Neural progenitor cell (in vitro differentiated cells): Measurements from ENCODE around the gene SIRT6. TPM values are rescaled to one million over a fixed set of nuclear protein-coding genes. Genes with fewer than 3 reads are reported as not detected.

Experiments used
- DNase-seq: peaks from one replicate; pipeline ENCODE4 v3.0.0-alpha.2; 2016; ENCODE audit warnings: low spot score
- H2AFZ ChIP-seq: fragments of 200-600 bp; sonication (generic); replicated peaks from 2 replicates; pipeline ENCODE4 v1.6.1; 2016; ENCODE audit warnings: antibody characterized with exemption
- H3F3A ChIP-seq: fragments of 200-600 bp; sonication (generic); 2 replicates; pipeline ENCODE4 v1.6.1; 2016; ENCODE audit warnings: antibody characterized with exemption, low read depth
- H3K27ac ChIP-seq: fragments of 200-600 bp; sonication (generic); 2 replicates; pipeline ENCODE4 v1.5.1; 2016; ENCODE audit warnings: mild to moderate bottlenecking
- H3K27me3 ChIP-seq: fragments of 200-600 bp; sonication (generic); 2 replicates; pipeline ENCODE4 v1.6.1; 2016; ENCODE audit warnings: mild to moderate bottlenecking, moderate library complexity
- H3K36me3 ChIP-seq: fragments of 200-600 bp; sonication (generic); 2 replicates; pipeline ENCODE4 v1.5.1; 2016
- H3K4me1 ChIP-seq: fragments of 200-600 bp; sonication (generic); 2 replicates; pipeline ENCODE4 v1.6.1; 2016; ENCODE audit warnings: mixed run types
- H3K4me2 ChIP-seq: fragments of 200-600 bp; sonication (generic); 2 replicates; pipeline ENCODE4 v1.6.1; 2016
- H3K4me3 ChIP-seq: fragments of 200-600 bp; sonication (generic); 2 replicates; pipeline ENCODE4 v1.5.1; 2016
- H3K79me2 ChIP-seq: fragments of 200-600 bp; sonication (generic); 2 replicates; pipeline ENCODE4 v1.6.1; 2016; ENCODE audit warnings: low read depth
- H3K9ac ChIP-seq: fragments of 200-600 bp; sonication (generic); 2 replicates; pipeline ENCODE4 v1.6.1; 2016
- H3K9me3 ChIP-seq: fragments of 200-600 bp; sonication (generic); 2 replicates; pipeline ENCODE4 v1.5.1; 2016; ENCODE audit warnings: low read depth
- H4K20me1 ChIP-seq: fragments of 200-600 bp; sonication (generic); 2 replicates; pipeline ENCODE4 v1.6.1; 2016; ENCODE audit warnings: low read depth
- H3K27ac Mint-ChIP-seq: 3 replicates; pipeline ENCODE4 v1.8.0; 2021; ENCODE audit warnings: mixed read lengths
- H3K27me3 Mint-ChIP-seq: 2 replicates; pipeline ENCODE4 v1.8.0; 2022; ENCODE audit warnings: low read depth, mild to moderate bottlenecking, inconsistent platforms, moderate library complexity, mixed read lengths; ENCODE audit not compliant: insufficient read depth
- H3K36me3 Mint-ChIP-seq: 3 replicates; pipeline ENCODE4 v1.8.0; 2021; ENCODE audit warnings: mixed read lengths
- H3K4me1 Mint-ChIP-seq: 3 replicates; pipeline ENCODE4 v1.8.0; 2021; ENCODE audit warnings: mixed read lengths
- H3K4me3 Mint-ChIP-seq: 3 replicates; pipeline ENCODE4 v1.8.0; 2021; ENCODE audit warnings: mild to moderate bottlenecking, moderate library complexity, mixed read lengths
- H3K9me3 Mint-ChIP-seq: 3 replicates; pipeline ENCODE4 v1.8.0; 2020; ENCODE audit warnings: mixed read lengths
- EZH2 ChIP-seq: fragments of 200-600 bp; sonication (generic); IDR thresholded peaks from 2 replicates; pipeline ENCODE4 v1.6.1; 2017; ENCODE audit warnings: antibody characterized with exemption, mild to moderate bottlenecking, moderate library complexity
- EZH2phosphoT487 ChIP-seq: fragments of 200-600 bp; sonication (generic); IDR thresholded peaks from 2 replicates; pipeline ENCODE4 v1.6.1; 2017; ENCODE audit warnings: antibody characterized with exemption
- total RNA-seq: library from RNA; depleted of rRNA; stranded (reverse); fragments of >200 nt; gene quantifications from 2 replicates; pipeline ENCODE4 v1.2.3, GENCODE V29; 2015; ENCODE audit warnings: low replicate concordance
- TF ChIP-seq, protein P1 (sequence below): fragments of 200-600 bp; sonication (generic); IDR thresholded peaks from 2 replicates; pipeline ENCODE4 v1.5.1; 2017; ENCODE audit warnings: antibody characterized with exemption, mild to moderate bottlenecking

The SIRT6 gene
- total RNA-seq, 1 donor from 2014 or later = 20.1 TPM

DNA sequence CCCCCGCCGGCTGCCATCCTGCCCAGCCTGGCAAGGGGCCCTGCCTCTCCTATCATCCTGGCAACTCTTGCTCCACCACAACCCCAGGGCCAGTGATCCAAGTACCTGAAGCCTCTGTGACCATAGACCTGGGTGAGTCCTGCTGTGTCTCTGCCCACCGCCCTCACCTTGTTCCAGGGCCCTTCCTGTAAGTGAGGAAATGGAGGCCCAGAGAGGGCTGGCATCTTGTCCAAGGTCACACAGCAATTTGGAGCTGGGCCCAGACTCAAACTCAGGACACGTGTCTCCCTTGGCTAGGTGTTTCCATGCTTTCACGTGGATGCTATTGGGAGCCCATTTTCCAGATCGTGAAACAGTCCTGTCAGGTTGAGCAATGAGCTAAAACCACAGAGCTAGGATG, 25.2 kb downstream of the SIRT6 start:
- Mint-ChIP-seq H3K9me3 (no peaks in the 10 kb centered on the region), H3K27ac (no peak overlapping the region), H3K4me1 (no peaks in the 10 kb centered on the region), H3K36me3 (no peaks in the 10 kb centered on the region), H3K4me3 (no peak overlapping the region), H3K27me3 (peaks cover 15% of the 10 kb centered on the region)
- H3F3A ChIP-seq = no peaks in the 10 kb centered on the region
- H3K4me3 ChIP-seq = no peak overlapping the region
- no peak overlapping the region for H2AFZ ChIP-seq
- no peak for DNase-seq
- H3K27me3 ChIP-seq = no peaks in the 10 kb centered on the region
- no peak for TF ChIP-seq EZH2phosphoT487
- no peaks in the 10 kb centered on the region for H3K4me1 ChIP-seq
- no peaks in the 10 kb centered on the region for H3K36me3 ChIP-seq
- no peak overlapping the region for H3K9ac ChIP-seq
- no peaks in the 10 kb centered on the region for H4K20me1 ChIP-seq
- no peak overlapping the region for H3K27ac ChIP-seq
- H3K79me2 ChIP-seq = no peaks in the 10 kb centered on the region
- no peak overlapping the region for H3K4me2 ChIP-seq
- no peaks in the 10 kb centered on the region for H3K9me3 ChIP-seq

DNA sequence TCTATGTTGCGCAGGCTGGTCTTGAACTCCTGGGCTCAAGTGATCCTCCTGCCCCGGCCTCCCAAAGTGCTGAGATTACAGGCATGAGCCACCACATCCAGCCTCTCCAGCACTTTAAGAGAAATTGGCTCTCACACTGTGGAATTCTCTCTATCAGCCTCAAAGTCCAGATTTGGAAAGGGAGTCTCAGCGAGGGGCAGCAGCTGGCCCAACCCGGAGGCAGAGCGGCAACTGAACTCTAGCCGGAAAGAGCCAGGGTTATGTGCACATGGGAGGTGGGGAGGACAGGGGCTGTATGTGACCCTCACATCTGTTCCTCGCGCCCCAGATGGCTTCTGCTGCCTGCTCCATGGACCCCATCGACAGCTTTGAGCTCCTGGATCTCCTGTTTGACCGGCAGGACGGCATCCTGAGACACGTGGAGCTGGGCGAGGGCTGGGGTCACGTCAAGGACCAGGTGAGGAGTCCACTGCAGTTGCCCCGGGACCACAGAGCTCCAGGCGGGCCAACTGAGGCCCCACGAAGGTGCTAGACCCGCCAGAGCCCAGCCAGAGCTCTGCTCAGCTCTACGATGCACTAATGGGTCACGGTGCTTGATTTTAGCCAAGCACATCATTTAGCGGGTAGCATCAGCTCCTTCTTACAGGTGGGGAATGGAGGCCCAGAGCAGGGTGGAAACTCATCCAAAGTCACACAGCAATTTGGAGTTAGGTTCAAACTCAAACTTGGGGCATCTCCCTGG, 27.6 kb downstream of the SIRT6 start:
- no peak overlapping the region for H3K9ac ChIP-seq
- TF ChIP-seq EZH2phosphoT487 (no peak), EZH2 (no peak)
- TF ChIP-seq, protein P1, sequence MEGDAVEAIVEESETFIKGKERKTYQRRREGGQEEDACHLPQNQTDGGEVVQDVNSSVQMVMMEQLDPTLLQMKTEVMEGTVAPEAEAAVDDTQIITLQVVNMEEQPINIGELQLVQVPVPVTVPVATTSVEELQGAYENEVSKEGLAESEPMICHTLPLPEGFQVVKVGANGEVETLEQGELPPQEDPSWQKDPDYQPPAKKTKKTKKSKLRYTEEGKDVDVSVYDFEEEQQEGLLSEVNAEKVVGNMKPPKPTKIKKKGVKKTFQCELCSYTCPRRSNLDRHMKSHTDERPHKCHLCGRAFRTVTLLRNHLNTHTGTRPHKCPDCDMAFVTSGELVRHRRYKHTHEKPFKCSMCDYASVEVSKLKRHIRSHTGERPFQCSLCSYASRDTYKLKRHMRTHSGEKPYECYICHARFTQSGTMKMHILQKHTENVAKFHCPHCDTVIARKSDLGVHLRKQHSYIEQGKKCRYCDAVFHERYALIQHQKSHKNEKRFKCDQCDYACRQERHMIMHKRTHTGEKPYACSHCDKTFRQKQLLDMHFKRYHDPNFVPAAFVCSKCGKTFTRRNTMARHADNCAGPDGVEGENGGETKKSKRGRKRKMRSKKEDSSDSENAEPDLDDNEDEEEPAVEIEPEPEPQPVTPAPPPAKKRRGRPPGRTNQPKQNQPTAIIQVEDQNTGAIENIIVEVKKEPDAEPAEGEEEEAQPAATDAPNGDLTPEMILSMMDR = no peak
- no peaks in the 10 kb centered on the region for H4K20me1 ChIP-seq
- no peaks in the 10 kb centered on the region for H3K4me1 ChIP-seq
- H3K4me2 ChIP-seq = no peak overlapping the region
- H3K79me2 ChIP-seq = no peaks in the 10 kb centered on the region
- no peaks in the 10 kb centered on the region for H3F3A ChIP-seq
- no peaks in the 10 kb centered on the region for H3K4me1 Mint-ChIP-seq
- no peaks in the 10 kb centered on the region for H3K36me3 ChIP-seq
- no peak overlapping the region for H2AFZ ChIP-seq
- no peak overlapping the region for H3K4me3 ChIP-seq
- no peak overlapping the region for H3K4me3 Mint-ChIP-seq
- no peak overlapping the region for H3K27ac ChIP-seq
- H3K9me3 Mint-ChIP-seq = no peaks in the 10 kb centered on the region
- H3K27me3 ChIP-seq = no peaks in the 10 kb centered on the region
- H3K27ac Mint-ChIP-seq = no peak overlapping the region
- no peak for DNase-seq
- no peaks in the 10 kb centered on the region for H3K36me3 Mint-ChIP-seq
- H3K9me3 ChIP-seq = no peaks in the 10 kb centered on the region
- H3K27me3 Mint-ChIP-seq = peaks cover 22% of the 10 kb centered on the region

GRCh38 chr19:4152241-4152998, 29.9 kb downstream of the SIRT6 start:
- TF ChIP-seq EZH2phosphoT487 (no peak), EZH2 (no peak)
- TF ChIP-seq, protein P1 = no peak
- no peak overlapping the region for H3K27ac ChIP-seq
- no peak overlapping the region for H3K4me2 ChIP-seq
- H3K27me3 ChIP-seq = no peaks in the 10 kb centered on the region
- no peaks in the 10 kb centered on the region for H4K20me1 ChIP-seq
- H3K4me1 ChIP-seq = no peaks in the 10 kb centered on the region
- Mint-ChIP-seq H3K27ac (no peak overlapping the region), H3K9me3 (no peaks in the 10 kb centered on the region), H3K27me3 (peaks cover 22% of the 10 kb centered on the region), H3K36me3 (no peaks in the 10 kb centered on the region), H3K4me1 (no peaks in the 10 kb centered on the region), H3K4me3 (no peak overlapping the region)
- no peaks in the 10 kb centered on the region for H3K79me2 ChIP-seq
- no peaks in the 10 kb centered on the region for H3F3A ChIP-seq
- H3K4me3 ChIP-seq = no peak overlapping the region
- DNase-seq = no peak
- H2AFZ ChIP-seq = no peak overlapping the region
- no peaks in the 10 kb centered on the region for H3K9me3 ChIP-seq
- H3K36me3 ChIP-seq = no peaks in the 10 kb centered on the region
- H3K9ac ChIP-seq = no peak overlapping the region

DNA sequence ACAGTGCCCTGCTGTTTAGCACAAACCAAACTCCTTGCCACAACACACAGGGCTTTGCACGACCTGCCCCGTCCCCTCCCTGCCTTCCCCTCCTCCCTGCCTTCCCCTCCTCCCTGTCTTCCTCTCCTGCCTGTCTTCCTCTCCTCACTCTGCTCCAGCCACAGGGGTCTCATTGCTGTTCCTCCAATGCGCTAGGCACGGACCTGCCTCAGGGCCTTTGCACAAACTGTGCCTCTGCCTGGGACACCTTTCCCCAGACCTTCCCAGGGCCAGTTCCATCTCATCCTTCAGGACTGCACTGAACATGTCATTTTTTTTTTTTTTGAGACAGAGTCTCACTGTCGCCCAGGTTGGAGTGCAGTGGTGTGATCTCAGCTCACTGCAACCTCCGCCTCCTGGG, 30.7 kb downstream of the SIRT6 start:
- H3K27me3 ChIP-seq = peaks cover 3% of the 10 kb centered on the region
- H3K9me3 Mint-ChIP-seq = no peaks in the 10 kb centered on the region
- TF ChIP-seq EZH2 = no peak
- TF ChIP-seq, protein P1 = no peak
- no peak for TF ChIP-seq EZH2phosphoT487
- peak overlapping the region; percentile 5 for H3K27ac Mint-ChIP-seq
- H3K36me3 ChIP-seq = no peaks in the 10 kb centered on the region
- no peaks in the 10 kb centered on the region for H3K36me3 Mint-ChIP-seq
- H3F3A ChIP-seq = no peaks in the 10 kb centered on the region
- no peak overlapping the region for H3K9ac ChIP-seq
- no peaks in the 10 kb centered on the region for H4K20me1 ChIP-seq
- no peaks in the 10 kb centered on the region for H3K4me1 ChIP-seq
- no peak overlapping the region for H3K4me2 ChIP-seq
- no peaks in the 10 kb centered on the region for H3K9me3 ChIP-seq
- no peaks in the 10 kb centered on the region for H3K4me1 Mint-ChIP-seq
- DNase-seq = no peak
- no peak overlapping the region for H3K27ac ChIP-seq
- H3K27me3 Mint-ChIP-seq = peaks cover 20% of the 10 kb centered on the region
- no peak overlapping the region for H3K4me3 Mint-ChIP-seq
- no peak overlapping the region for H3K4me3 ChIP-seq
- no peak overlapping the region for H2AFZ ChIP-seq
- H3K79me2 ChIP-seq = no peaks in the 10 kb centered on the region
